ENCODE measurements around the gene NTRK3.

The NTRK3 gene

DNA sequence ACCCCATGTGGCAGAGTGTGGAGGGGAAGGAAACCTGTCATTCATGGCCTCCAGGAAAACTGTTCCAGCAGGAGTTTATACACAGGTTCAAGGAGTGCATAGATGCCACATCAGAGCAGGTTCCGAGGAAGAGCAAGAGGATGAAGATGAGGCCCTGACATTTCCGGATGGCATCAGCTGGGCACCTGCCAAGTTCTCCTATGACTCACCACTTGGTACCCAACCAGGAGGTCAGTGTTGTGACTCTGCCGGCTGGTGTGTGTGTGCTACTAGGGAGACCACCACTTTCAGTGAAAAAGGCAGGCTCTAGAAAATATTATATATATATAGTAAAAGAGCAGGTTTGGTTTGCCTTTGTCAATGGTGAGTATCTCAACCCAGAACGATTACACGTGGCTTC is 69.3 kb downstream of the NTRK3 start:
- Histone ChIP-seq H3K4me3 (replicated peaks; ENCODE audit: insufficient read depth, low read length) (no peak overlapping the region), H3K27me3 (ENCODE audit: insufficient read depth, poor library complexity, severe bottlenecking) (no peaks in the 10 kb centered on the region), H3K27ac (replicated peaks) (no peak overlapping the region)
- no peak for DNase-seq (ENCODE audit: low read depth in 1 of 2, low spot score in 1 of 2)
- TF ChIP-seq GABPA (IDR thresholded peaks at IDR 0.05; ENCODE audit: low read depth) (no peak), POLR2AphosphoS5 (IDR thresholded peaks at IDR 0.05; ENCODE audit: low read depth) (no peak)
- TF ChIP-seq, protein P1, sequence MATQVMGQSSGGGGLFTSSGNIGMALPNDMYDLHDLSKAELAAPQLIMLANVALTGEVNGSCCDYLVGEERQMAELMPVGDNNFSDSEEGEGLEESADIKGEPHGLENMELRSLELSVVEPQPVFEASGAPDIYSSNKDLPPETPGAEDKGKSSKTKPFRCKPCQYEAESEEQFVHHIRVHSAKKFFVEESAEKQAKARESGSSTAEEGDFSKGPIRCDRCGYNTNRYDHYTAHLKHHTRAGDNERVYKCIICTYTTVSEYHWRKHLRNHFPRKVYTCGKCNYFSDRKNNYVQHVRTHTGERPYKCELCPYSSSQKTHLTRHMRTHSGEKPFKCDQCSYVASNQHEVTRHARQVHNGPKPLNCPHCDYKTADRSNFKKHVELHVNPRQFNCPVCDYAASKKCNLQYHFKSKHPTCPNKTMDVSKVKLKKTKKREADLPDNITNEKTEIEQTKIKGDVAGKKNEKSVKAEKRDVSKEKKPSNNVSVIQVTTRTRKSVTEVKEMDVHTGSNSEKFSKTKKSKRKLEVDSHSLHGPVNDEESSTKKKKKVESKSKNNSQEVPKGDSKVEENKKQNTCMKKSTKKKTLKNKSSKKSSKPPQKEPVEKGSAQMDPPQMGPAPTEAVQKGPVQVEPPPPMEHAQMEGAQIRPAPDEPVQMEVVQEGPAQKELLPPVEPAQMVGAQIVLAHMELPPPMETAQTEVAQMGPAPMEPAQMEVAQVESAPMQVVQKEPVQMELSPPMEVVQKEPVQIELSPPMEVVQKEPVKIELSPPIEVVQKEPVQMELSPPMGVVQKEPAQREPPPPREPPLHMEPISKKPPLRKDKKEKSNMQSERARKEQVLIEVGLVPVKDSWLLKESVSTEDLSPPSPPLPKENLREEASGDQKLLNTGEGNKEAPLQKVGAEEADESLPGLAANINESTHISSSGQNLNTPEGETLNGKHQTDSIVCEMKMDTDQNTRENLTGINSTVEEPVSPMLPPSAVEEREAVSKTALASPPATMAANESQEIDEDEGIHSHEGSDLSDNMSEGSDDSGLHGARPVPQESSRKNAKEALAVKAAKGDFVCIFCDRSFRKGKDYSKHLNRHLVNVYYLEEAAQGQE (IDR thresholded peaks at IDR 0.05; ENCODE audit: insufficient replicate concordance, low read depth): no peak

DNA sequence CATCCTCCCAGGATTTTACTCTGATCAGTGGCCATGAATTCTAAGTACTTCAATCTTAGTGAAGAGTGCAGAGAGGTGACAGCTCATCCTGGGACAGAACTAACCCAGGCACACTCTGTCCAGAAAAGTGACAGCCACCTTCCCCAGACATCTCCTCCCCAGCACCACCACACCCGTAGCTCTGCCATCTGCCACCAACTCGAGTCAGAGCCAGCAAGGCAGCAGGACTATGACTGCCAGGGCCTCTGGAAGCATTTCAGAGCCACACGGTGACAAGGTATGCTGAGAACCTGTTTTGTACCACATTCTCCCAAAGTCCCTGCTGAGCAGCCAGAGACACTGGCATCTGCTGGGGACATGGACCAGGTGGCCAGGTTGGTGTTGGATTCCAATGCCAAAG is 71.0 kb downstream of the NTRK3 start:
- H3K27me3 ChIP-seq (ENCODE audit: insufficient read depth, poor library complexity, severe bottlenecking): no peaks in the 10 kb centered on the region
- no peak for DNase-seq (ENCODE audit: low read depth in 1 of 2, low spot score in 1 of 2)
- TF ChIP-seq SPI1 (IDR thresholded peaks at IDR 0.05; ENCODE audit: borderline replicate concordance, low read depth): no peak
- TF ChIP-seq, protein P1 (IDR thresholded peaks at IDR 0.05; ENCODE audit: insufficient replicate concordance, low read depth): no peak
- TF ChIP-seq GABPA (IDR thresholded peaks at IDR 0.05; ENCODE audit: low read depth): no peak
- TF ChIP-seq, protein P2, sequence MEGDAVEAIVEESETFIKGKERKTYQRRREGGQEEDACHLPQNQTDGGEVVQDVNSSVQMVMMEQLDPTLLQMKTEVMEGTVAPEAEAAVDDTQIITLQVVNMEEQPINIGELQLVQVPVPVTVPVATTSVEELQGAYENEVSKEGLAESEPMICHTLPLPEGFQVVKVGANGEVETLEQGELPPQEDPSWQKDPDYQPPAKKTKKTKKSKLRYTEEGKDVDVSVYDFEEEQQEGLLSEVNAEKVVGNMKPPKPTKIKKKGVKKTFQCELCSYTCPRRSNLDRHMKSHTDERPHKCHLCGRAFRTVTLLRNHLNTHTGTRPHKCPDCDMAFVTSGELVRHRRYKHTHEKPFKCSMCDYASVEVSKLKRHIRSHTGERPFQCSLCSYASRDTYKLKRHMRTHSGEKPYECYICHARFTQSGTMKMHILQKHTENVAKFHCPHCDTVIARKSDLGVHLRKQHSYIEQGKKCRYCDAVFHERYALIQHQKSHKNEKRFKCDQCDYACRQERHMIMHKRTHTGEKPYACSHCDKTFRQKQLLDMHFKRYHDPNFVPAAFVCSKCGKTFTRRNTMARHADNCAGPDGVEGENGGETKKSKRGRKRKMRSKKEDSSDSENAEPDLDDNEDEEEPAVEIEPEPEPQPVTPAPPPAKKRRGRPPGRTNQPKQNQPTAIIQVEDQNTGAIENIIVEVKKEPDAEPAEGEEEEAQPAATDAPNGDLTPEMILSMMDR (IDR thresholded peaks at IDR 0.05; ENCODE audit: insufficient read depth, low read length): no peak
- no peak for TF ChIP-seq POLR2AphosphoS5 (IDR thresholded peaks at IDR 0.05; ENCODE audit: low read depth)

DNA sequence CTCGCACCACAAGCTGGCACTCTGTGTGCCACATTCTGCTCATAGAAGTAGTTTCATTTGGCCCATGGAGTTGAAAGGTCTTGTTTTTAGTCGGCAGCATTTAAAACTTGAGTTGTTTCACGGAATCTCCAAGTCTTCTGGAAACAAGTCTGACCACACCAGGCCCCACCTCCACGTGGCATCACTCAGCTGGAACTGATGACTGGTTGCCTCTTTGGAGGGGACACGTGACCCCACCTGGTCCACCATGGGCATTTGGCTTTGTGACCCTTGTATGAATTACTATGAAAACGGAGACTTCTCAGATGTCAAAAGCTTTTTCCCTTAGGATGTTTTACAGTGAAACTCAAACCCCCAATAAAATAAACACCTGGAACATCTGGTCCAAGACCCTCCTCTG is 74.9 kb downstream of the NTRK3 start:
- no peaks in the 10 kb centered on the region for H3K27me3 ChIP-seq (ENCODE audit: insufficient read depth, poor library complexity, severe bottlenecking)
- no peak for TF ChIP-seq POLR2AphosphoS5 (IDR thresholded peaks at IDR 0.05; ENCODE audit: low read depth)
- no peak for TF ChIP-seq SPI1 (IDR thresholded peaks at IDR 0.05; ENCODE audit: borderline replicate concordance, low read depth)
- TF ChIP-seq, protein P2 (IDR thresholded peaks at IDR 0.05; ENCODE audit: insufficient read depth, low read length): no peak
- TF ChIP-seq, protein P1 (IDR thresholded peaks at IDR 0.05; ENCODE audit: insufficient replicate concordance, low read depth): no peak
- TF ChIP-seq GABPA (IDR thresholded peaks at IDR 0.05; ENCODE audit: low read depth): no peak
- no peak overlapping the region for H3K27ac ChIP-seq (replicated peaks)
- no peak overlapping the region for H3K4me3 ChIP-seq (replicated peaks; ENCODE audit: insufficient read depth, low read length)
- DNase-seq (ENCODE audit: low read depth in 1 of 2, low spot score in 1 of 2): no peak

More for the DNA sequence above, 71.0 kb downstream of the NTRK3 start:
- Histone ChIP-seq H3K4me3 (replicated peaks; ENCODE audit: insufficient read depth, low read length) (no peak overlapping the region), H3K27ac (replicated peaks) (no peak overlapping the region)
